A549 (cell line): ENCODE measurements around the gene HK1.

Experiments
- CBX8 ChIP-seq: fragments of 200-600 bp; sonication (generic); IDR thresholded peaks from 2 replicates; pipeline ENCODE4 v1.6.1; 2016
- CEBPB ChIP-seq, 2 experiments: fragments of >200 bp in 1 of 2; sonication (Bioruptor Twin) in 1 of 2; formaldehyde crosslinking in 1 of 2; IDR thresholded peaks; 2 replicates each; pipeline ENCODE4 v1.6.1; 2012 to 2016
- GATA3 ChIP-seq: IDR thresholded peaks from 2 replicates; pipeline ENCODE4 v1.6.1; 2012; ENCODE audit warnings: borderline replicate concordance
- JUN ChIP-seq, 2 experiments: fragments of >200 bp; sonication (Bioruptor Twin); formaldehyde crosslinking; IDR thresholded peaks; 2 replicates in 1 of 2; 3 replicates in 1 of 2; pipeline ENCODE4 v1.6.1; 2016 to 2017
- KDM5A ChIP-seq: fragments of 200-600 bp; sonication (generic); IDR thresholded peaks from 2 replicates; pipeline ENCODE4 v1.6.1; 2016; ENCODE audit warnings: antibody characterized with exemption, mild to moderate bottlenecking
- PHF8 ChIP-seq: fragments of 200-600 bp; sonication (generic); IDR thresholded peaks from 2 replicates; pipeline ENCODE4 v1.6.1; 2016; ENCODE audit warnings: low read depth, mild to moderate bottlenecking, antibody characterized with exemption, moderate library complexity, borderline replicate concordance
- POLR2A ChIP-seq: IDR thresholded peaks from 2 replicates; pipeline ENCODE4 v1.6.1; 2012; ENCODE audit warnings: mild to moderate bottlenecking, low read length
- RAD21 ChIP-seq, 2 experiments: fragments of >200 bp in 1 of 2; sonication (Bioruptor Twin) in 1 of 2; formaldehyde crosslinking in 1 of 2; IDR thresholded peaks in 1 of 2; conservative IDR thresholded peaks in 1 of 2; 2 replicates in 1 of 2; 3 replicates in 1 of 2; pipeline ENCODE4 v1.6.1; 2012 to 2018; ENCODE audit warnings: inconsistent platforms in 1 of 2
- RFX5 ChIP-seq: fragments of 450-650 bp; IDR thresholded peaks from 2 replicates; pipeline ENCODE4 v1.7.1; 2014; ENCODE audit warnings: antibody characterized with exemption, mild to moderate bottlenecking, moderate library complexity
- SMC3 ChIP-seq: fragments of >200 bp; sonication (Bioruptor Twin); formaldehyde crosslinking; IDR thresholded peaks from 3 replicates; pipeline ENCODE4 v1.6.1; 2018; ENCODE audit warnings: inconsistent platforms
- TP53 ChIP-seq: fragments of 250-450 bp; sonication (Bioruptor Pico); IDR thresholded peaks from 2 replicates; pipeline ENCODE4 v1.5.0; 2021; ENCODE audit warnings: mild to moderate bottlenecking, moderate library complexity
- TF ChIP-seq, protein P1 (sequence below): fragments of >200 bp; sonication (Bioruptor Twin); formaldehyde crosslinking; IDR thresholded peaks from 3 replicates; pipeline ENCODE4 v1.5.1; 2016
- TF ChIP-seq, protein P2 (sequence below): fragments of 200-600 bp; sonication (generic); IDR thresholded peaks from 2 replicates; pipeline ENCODE4 v1.6.1; 2016; ENCODE audit warnings: antibody characterized with exemption, mild to moderate bottlenecking, moderate library complexity
- TF ChIP-seq, protein P3 (sequence below): fragments of 450-650 bp; IDR thresholded peaks from 2 replicates; pipeline ENCODE4 v1.6.1; 2014; ENCODE audit warnings: antibody characterized with exemption

GRCh38 chr10:69385454-69386350, 107.4 kb downstream of the HK1 start:
- TF ChIP-seq RFX5 (no peak), CBX8 (no peak), POLR2A (no peak), KDM5A (no peak), CEBPB (IDR thresholded peaks at IDR 0.05) (no peak), JUN (IDR thresholded peaks at IDR 0.05) (no peak), SMC3 (no peak), GATA3 (no peak), PHF8 (no peak), RAD21 (conservative IDR thresholded peaks at IDR 0.05 in 1 of 2, IDR thresholded peaks at IDR 0.05 in 1 of 2) (no peak), TP53 (CRISPR knock-in tag) (no peak)
- TF ChIP-seq, protein P1, sequence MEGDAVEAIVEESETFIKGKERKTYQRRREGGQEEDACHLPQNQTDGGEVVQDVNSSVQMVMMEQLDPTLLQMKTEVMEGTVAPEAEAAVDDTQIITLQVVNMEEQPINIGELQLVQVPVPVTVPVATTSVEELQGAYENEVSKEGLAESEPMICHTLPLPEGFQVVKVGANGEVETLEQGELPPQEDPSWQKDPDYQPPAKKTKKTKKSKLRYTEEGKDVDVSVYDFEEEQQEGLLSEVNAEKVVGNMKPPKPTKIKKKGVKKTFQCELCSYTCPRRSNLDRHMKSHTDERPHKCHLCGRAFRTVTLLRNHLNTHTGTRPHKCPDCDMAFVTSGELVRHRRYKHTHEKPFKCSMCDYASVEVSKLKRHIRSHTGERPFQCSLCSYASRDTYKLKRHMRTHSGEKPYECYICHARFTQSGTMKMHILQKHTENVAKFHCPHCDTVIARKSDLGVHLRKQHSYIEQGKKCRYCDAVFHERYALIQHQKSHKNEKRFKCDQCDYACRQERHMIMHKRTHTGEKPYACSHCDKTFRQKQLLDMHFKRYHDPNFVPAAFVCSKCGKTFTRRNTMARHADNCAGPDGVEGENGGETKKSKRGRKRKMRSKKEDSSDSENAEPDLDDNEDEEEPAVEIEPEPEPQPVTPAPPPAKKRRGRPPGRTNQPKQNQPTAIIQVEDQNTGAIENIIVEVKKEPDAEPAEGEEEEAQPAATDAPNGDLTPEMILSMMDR, result no peak
- TF ChIP-seq, protein P2, sequence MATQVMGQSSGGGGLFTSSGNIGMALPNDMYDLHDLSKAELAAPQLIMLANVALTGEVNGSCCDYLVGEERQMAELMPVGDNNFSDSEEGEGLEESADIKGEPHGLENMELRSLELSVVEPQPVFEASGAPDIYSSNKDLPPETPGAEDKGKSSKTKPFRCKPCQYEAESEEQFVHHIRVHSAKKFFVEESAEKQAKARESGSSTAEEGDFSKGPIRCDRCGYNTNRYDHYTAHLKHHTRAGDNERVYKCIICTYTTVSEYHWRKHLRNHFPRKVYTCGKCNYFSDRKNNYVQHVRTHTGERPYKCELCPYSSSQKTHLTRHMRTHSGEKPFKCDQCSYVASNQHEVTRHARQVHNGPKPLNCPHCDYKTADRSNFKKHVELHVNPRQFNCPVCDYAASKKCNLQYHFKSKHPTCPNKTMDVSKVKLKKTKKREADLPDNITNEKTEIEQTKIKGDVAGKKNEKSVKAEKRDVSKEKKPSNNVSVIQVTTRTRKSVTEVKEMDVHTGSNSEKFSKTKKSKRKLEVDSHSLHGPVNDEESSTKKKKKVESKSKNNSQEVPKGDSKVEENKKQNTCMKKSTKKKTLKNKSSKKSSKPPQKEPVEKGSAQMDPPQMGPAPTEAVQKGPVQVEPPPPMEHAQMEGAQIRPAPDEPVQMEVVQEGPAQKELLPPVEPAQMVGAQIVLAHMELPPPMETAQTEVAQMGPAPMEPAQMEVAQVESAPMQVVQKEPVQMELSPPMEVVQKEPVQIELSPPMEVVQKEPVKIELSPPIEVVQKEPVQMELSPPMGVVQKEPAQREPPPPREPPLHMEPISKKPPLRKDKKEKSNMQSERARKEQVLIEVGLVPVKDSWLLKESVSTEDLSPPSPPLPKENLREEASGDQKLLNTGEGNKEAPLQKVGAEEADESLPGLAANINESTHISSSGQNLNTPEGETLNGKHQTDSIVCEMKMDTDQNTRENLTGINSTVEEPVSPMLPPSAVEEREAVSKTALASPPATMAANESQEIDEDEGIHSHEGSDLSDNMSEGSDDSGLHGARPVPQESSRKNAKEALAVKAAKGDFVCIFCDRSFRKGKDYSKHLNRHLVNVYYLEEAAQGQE, result no peak
- TF ChIP-seq, protein P3, sequence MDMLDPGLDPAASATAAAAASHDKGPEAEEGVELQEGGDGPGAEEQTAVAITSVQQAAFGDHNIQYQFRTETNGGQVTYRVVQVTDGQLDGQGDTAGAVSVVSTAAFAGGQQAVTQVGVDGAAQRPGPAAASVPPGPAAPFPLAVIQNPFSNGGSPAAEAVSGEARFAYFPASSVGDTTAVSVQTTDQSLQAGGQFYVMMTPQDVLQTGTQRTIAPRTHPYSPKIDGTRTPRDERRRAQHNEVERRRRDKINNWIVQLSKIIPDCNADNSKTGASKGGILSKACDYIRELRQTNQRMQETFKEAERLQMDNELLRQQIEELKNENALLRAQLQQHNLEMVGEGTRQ, result no peak
